MM.1S (cell line): Measurements from ENCODE around the gene NR1D2.

Source experiments
- DNase-seq: peaks from one replicate; pipeline ENCODE4 v3.0.0-alpha.2; 2015
- H2AFZ ChIP-seq: fragments of 300-600 bp; sonication (generic); 2 replicates; pipeline ENCODE4 v1.6.0; 2016; ENCODE audit warnings: antibody characterized with exemption, low read length
- H3F3A ChIP-seq: fragments of 300-600 bp; sonication (generic); 2 replicates; pipeline ENCODE4 v1.6.1; 2016; ENCODE audit warnings: mild to moderate bottlenecking, antibody characterized with exemption, low read length, moderate library complexity, mixed read lengths; ENCODE audit not compliant: insufficient read depth
- H3K27ac ChIP-seq: fragments of 300-600 bp; sonication (generic); 2 replicates; pipeline ENCODE4 v1.5.1; 2016; ENCODE audit warnings: mild to moderate bottlenecking, low read length
- H3K27me3 ChIP-seq: fragments of 300-600 bp; sonication (generic); replicated peaks from 2 replicates; pipeline ENCODE4 v1.6.0; 2016; ENCODE audit warnings: low read length; ENCODE audit not compliant: insufficient read depth
- H3K36me3 ChIP-seq: fragments of 300-600 bp; sonication (generic); replicated peaks from 2 replicates; pipeline ENCODE4 v1.6.1; 2016; ENCODE audit warnings: mild to moderate bottlenecking, low read length, mixed read lengths; ENCODE audit not compliant: insufficient read depth
- H3K4me1 ChIP-seq: fragments of 300-600 bp; sonication (generic); 2 replicates; pipeline ENCODE4 v1.6.1; 2016; ENCODE audit warnings: low read length, mixed read lengths
- H3K4me2 ChIP-seq: fragments of 300-600 bp; sonication (generic); 2 replicates; pipeline ENCODE4 v1.6.0; 2016; ENCODE audit warnings: low read depth, low read length
- H3K4me3 ChIP-seq: fragments of 300-600 bp; sonication (generic); 2 replicates; pipeline ENCODE4 v1.5.1; 2016; ENCODE audit warnings: low read length, mixed read lengths
- H3K79me2 ChIP-seq: fragments of 300-600 bp; sonication (generic); 2 replicates; pipeline ENCODE4 v1.6.1; 2016; ENCODE audit warnings: mixed run types, low read length, mixed read lengths
- H3K9ac ChIP-seq: fragments of 300-600 bp; sonication (generic); 2 replicates; pipeline ENCODE4 v1.6.1; 2016; ENCODE audit warnings: low read length, mixed read lengths
- H3K9me2 ChIP-seq: fragments of 300-600 bp; sonication (generic); replicated peaks from 2 replicates; pipeline ENCODE4 v1.6.1; 2016; ENCODE audit warnings: mild to moderate bottlenecking, low read length, mixed read lengths; ENCODE audit not compliant: insufficient read depth
- H3K9me3 ChIP-seq: fragments of 300-600 bp; sonication (generic); replicated peaks from 2 replicates; pipeline ENCODE4 v1.6.1; 2016; ENCODE audit warnings: mild to moderate bottlenecking, low read length, mixed read lengths; ENCODE audit not compliant: insufficient read depth
- H4K20me1 ChIP-seq: fragments of 300-600 bp; sonication (generic); 2 replicates; pipeline ENCODE4 v1.6.1; 2016; ENCODE audit warnings: mild to moderate bottlenecking, low read length, moderate library complexity, mixed read lengths; ENCODE audit not compliant: insufficient read depth
- EZH2 ChIP-seq: fragments of 300-600 bp; sonication (generic); optimal IDR thresholded peaks from 2 replicates; pipeline ENCODE3; 2017; ENCODE audit warnings: low read depth, mild to moderate bottlenecking, antibody characterized with exemption, low read length, mixed read lengths
- EZH2phosphoT487 ChIP-seq: fragments of 300-600 bp; sonication (generic); IDR thresholded peaks from 2 replicates; pipeline ENCODE4 v1.6.1; 2018; ENCODE audit warnings: antibody characterized with exemption, low read length
- TF ChIP-seq, protein P1 (sequence below): fragments of 300-600 bp; sonication (generic); IDR thresholded peaks from 2 replicates; pipeline ENCODE4 v1.5.1; 2016; ENCODE audit warnings: antibody characterized with exemption, low read length, mixed read lengths

The NR1D2 gene

DNA sequence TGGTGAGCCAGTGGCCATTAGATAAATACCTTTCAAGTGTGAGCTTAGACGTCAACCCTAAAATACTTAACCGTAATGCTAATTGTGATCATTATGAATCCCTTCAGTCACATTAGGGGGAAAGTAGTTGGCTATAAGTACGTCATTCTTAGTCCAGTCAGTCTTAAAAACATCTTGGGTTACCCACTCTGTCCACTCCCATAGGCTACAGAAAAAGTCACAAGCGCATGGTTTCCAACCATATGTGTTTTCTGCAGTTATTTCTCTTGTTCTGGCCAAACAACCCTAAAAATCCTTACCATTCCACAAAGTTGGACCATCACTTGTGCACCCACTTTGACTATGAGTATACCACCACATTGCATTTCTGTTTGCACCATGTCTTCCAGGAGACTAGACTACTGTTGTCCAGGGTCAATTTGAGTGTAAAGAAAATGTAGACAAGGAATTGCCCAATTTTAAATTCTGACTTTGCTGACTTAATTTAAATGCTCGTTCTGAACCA, 24.9 kb upstream of the NR1D2 start:
- no peak overlapping the region for H2AFZ ChIP-seq
- TF ChIP-seq EZH2phosphoT487 = no peak
- H3F3A ChIP-seq = peaks cover 36% of the 10 kb centered on the region
- H3K79me2 ChIP-seq = peaks cover 27% of the 10 kb centered on the region
- DNase-seq = no peak
- no peaks in the 10 kb centered on the region for H3K9me3 ChIP-seq
- no peaks in the 10 kb centered on the region for H3K9me2 ChIP-seq
- H4K20me1 ChIP-seq = peaks cover 19% of the 10 kb centered on the region
- H3K9ac ChIP-seq = no peak overlapping the region
- peaks cover 14% of the 10 kb centered on the region; the same call in 1 of the 2 replicates for H3K36me3 ChIP-seq
- H3K4me1 ChIP-seq = peaks cover 20% of the 10 kb centered on the region; the same call in 1 of the 2 replicates
- no peak overlapping the region for H3K4me3 ChIP-seq
- H3K27me3 ChIP-seq = peaks cover 8% of the 10 kb centered on the region
- H3K4me2 ChIP-seq = no peak overlapping the region
- no peak overlapping the region for H3K27ac ChIP-seq

DNA sequence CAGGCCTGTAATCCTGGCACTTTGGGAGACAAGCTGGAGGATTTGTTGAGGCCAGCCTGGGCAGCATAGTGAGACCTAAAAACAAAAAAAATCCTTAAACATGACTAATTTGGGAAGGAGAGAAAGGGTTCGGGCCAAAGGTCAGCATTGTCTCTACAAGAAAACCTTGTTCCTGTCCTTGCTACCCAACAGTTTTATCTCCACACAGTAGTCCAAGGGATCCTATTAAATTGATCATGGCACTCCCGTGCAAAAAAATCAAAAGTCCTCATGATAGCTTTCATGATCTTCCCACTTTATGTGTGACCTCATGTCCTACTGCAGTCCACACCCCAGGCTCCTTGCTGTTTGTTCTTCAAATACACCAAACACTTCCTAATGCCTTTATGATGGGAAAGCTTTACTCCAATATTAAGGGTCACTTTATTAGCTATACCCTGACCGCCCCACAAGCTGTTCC, 24.0 kb upstream of the NR1D2 start:
- H3K9me3 ChIP-seq = no peaks in the 10 kb centered on the region
- peaks cover 36% of the 10 kb centered on the region for H3F3A ChIP-seq
- H3K27ac ChIP-seq = no peak overlapping the region
- peaks cover 14% of the 10 kb centered on the region; the same call in 1 of the 2 replicates for H3K36me3 ChIP-seq
- H3K4me1 ChIP-seq = peaks cover 15% of the 10 kb centered on the region; the same call in 1 of the 2 replicates
- H3K27me3 ChIP-seq = peaks cover 2% of the 10 kb centered on the region
- no peaks in the 10 kb centered on the region for H3K9me2 ChIP-seq
- H3K4me3 ChIP-seq = no peak overlapping the region
- H3K9ac ChIP-seq = no peak overlapping the region
- H3K4me2 ChIP-seq = no peak overlapping the region
- peaks cover 21% of the 10 kb centered on the region for H3K79me2 ChIP-seq
- no peak overlapping the region for H2AFZ ChIP-seq
- TF ChIP-seq, protein P1, sequence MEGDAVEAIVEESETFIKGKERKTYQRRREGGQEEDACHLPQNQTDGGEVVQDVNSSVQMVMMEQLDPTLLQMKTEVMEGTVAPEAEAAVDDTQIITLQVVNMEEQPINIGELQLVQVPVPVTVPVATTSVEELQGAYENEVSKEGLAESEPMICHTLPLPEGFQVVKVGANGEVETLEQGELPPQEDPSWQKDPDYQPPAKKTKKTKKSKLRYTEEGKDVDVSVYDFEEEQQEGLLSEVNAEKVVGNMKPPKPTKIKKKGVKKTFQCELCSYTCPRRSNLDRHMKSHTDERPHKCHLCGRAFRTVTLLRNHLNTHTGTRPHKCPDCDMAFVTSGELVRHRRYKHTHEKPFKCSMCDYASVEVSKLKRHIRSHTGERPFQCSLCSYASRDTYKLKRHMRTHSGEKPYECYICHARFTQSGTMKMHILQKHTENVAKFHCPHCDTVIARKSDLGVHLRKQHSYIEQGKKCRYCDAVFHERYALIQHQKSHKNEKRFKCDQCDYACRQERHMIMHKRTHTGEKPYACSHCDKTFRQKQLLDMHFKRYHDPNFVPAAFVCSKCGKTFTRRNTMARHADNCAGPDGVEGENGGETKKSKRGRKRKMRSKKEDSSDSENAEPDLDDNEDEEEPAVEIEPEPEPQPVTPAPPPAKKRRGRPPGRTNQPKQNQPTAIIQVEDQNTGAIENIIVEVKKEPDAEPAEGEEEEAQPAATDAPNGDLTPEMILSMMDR = no peak
- TF ChIP-seq EZH2phosphoT487 (no peak), EZH2 (no peak)
- peaks cover 19% of the 10 kb centered on the region for H4K20me1 ChIP-seq
- DNase-seq = no peak

DNA sequence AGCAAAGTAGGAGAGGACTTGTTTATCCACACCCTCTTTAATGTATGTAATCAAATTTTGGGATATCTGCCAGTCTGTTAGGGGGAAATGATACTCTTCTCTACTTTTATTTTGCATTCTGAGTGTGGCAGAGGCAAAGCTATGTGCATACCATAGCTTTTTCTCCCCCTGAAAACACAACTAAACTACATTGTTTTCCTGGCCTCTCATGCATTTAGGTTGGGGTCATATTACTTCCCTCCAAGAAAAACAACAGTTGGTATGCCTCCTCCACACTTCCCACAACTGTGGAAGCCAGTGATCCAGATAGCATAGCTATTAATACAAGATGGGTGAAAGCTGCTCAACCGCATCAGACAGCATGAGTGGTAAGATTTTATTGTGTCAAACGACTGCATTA, 21.3 kb upstream of the NR1D2 start:
- Histone ChIP-seq H3F3A (peaks cover 17% of the 10 kb centered on the region), H3K36me3 (peaks cover 4% of the 10 kb centered on the region; the same call in 1 of the 2 replicates), H3K9me3 (no peaks in the 10 kb centered on the region), H4K20me1 (peaks cover 7% of the 10 kb centered on the region; the same call in 1 of the 2 replicates), H3K4me3 (no peak overlapping the region), H3K27ac (no peak overlapping the region), H3K4me1 (0 out of 2 replicates have a peak, but pooled peaks cover 3% of the 10 kb centered on the region), H3K4me2 (no peak overlapping the region), H3K9ac (no peak overlapping the region), H3K9me2 (no peaks in the 10 kb centered on the region), H2AFZ (no peak overlapping the region), H3K27me3 (no peaks in the 10 kb centered on the region), H3K79me2 (peaks cover 3% of the 10 kb centered on the region)
- TF ChIP-seq EZH2phosphoT487 (no peak), EZH2 (no peak)
- TF ChIP-seq, protein P1 = no peak
- no peak for DNase-seq

DNA sequence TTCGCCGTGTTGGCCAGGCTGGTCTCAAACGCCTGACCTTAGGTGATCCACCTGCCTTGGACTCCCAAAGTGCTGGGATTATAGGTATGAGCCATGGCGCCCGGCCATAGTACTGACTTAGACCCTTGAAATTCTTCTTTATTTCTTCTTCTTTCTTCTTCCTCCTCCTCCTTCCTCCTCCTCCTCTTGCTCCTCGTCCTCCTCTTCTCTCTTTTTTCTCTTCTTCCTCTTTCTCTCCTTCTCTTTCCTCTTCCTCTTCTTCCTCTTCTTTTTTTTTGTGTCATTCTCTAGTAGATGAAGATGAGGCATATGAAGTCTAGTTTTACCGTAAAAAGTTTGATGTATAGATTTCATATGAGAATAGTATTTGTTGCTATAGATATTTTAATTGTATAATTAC, 18.8 kb upstream of the NR1D2 start:
- 0 out of 2 replicates have a peak, but pooled peaks cover under 1% of the 10 kb centered on the region for H3K36me3 ChIP-seq
- no peak for TF ChIP-seq EZH2phosphoT487
- TF ChIP-seq, protein P1 = no peak
- no peaks in the 10 kb centered on the region for H3K79me2 ChIP-seq
- no peaks in the 10 kb centered on the region for H3K4me1 ChIP-seq
- no peaks in the 10 kb centered on the region for H3K9me3 ChIP-seq
- H3K27ac ChIP-seq = no peak overlapping the region
- H3K27me3 ChIP-seq = no peaks in the 10 kb centered on the region
- no peak overlapping the region for H3K4me3 ChIP-seq
- H3K9me2 ChIP-seq = no peaks in the 10 kb centered on the region
- H3F3A ChIP-seq = peaks cover 1% of the 10 kb centered on the region; the same call in 1 of the 2 replicates
- no peak overlapping the region for H3K4me2 ChIP-seq
- no peak overlapping the region for H2AFZ ChIP-seq
- H3K9ac ChIP-seq = no peak overlapping the region
- H4K20me1 ChIP-seq = no peaks in the 10 kb centered on the region
- no peak for DNase-seq
